Activated CD4-positive, alpha-beta memory T cell treated with anti-CD3 and anti-CD28 coated beads, Interleukin-2, amount 10 ng/mL, durations not matched to agents 7 days and 5 days (primary cell): ENCODE results near the gene PRG3. TPM values are rescaled to one million over a fixed set of nuclear protein-coding genes. Genes with fewer than 3 reads are reported as not detected.
"Not testable (repeated sequence)": the region's sequence is repeated elsewhere in the genome, so short reads cannot be mapped to it uniquely, and the experiment has no call there.

Source experiments
- CTCF ChIA-PET: fragments of 350-600 bp; sonication (Branson Sonifier 250); formaldehyde crosslinking; loops from one replicate; lab custom pipeline; 2021; ENCODE audit warnings: antibody characterized with exemption, inconsistent platforms; lab: Charles Lee
- POLR2A ChIA-PET: fragments of 350-600 bp; sonication (Branson Sonifier 250); formaldehyde crosslinking; loops from one replicate; lab custom pipeline; 2021; ENCODE audit warnings: antibody characterized with exemption; lab: Charles Lee
- DNase-seq: peaks from one replicate; pipeline ENCODE4 v3.0.0-alpha.2; 2020
- H3K27ac Mint-ChIP-seq: one replicate; pipeline ENCODE4 v1.8.0; 2021; ENCODE audit warnings: mild to moderate bottlenecking, mixed read lengths
- H3K27me3 Mint-ChIP-seq: one replicate; pipeline ENCODE4 v1.8.0; 2021; ENCODE audit warnings: mixed read lengths
- H3K36me3 Mint-ChIP-seq: one replicate; pipeline ENCODE4 v1.8.0; 2021; ENCODE audit warnings: low read depth, mixed read lengths
- H3K4me1 Mint-ChIP-seq: one replicate; pipeline ENCODE4 v1.8.0; 2021; ENCODE audit warnings: mixed read lengths
- H3K4me3 Mint-ChIP-seq: one replicate; pipeline ENCODE4 v1.8.0; 2021; ENCODE audit warnings: mild to moderate bottlenecking, mixed read lengths
- H3K9me3 Mint-ChIP-seq: one replicate; pipeline ENCODE4 v1.8.0; 2021; ENCODE audit warnings: mixed read lengths
- total RNA-seq, 2 experiments: library from RNA; stranded (reverse); gene quantifications; one replicate each; pipeline ENCODE4 v1.2.3, GENCODE V29; 2021

PRG3 gene
- total RNA-seq, 2 experiments from 2014 or later = not detected

- ChIA-PET POLR2A (interaction anchor here (1.2 kb wide), 1 partner anchor 19 kb away, joined by 3 read pairs; no protein-coding TSS in a partner anchor), CTCF (interaction anchor here (1.2 to 1.4 kb wide), 3 partner anchors 15 to 87 kb away, joined by 3 read pairs; no protein-coding TSS in a partner anchor)
- no peaks in the 10 kb centered on the region for H3K9me3 Mint-ChIP-seq
- H3K27ac Mint-ChIP-seq = peak overlapping the region; percentile 67
- no peak overlapping the region for H3K4me3 Mint-ChIP-seq
- DNase-seq = no peak
- no peaks in the 10 kb centered on the region for H3K27me3 Mint-ChIP-seq
- H3K36me3 Mint-ChIP-seq = peaks cover 66% of the 10 kb centered on the region
- H3K4me1 Mint-ChIP-seq = peaks cover 39% of the 10 kb centered on the region
These were observed 26.3 kb upstream of the PRG3 start for GRCh38 chr11:57407010-57407920.

- peaks cover 39% of the 10 kb centered on the region for H3K4me1 Mint-ChIP-seq
- H3K36me3 Mint-ChIP-seq = peaks cover 59% of the 10 kb centered on the region
- peak overlapping the region; percentile 67 for H3K27ac Mint-ChIP-seq
- H3K27me3 Mint-ChIP-seq = no peaks in the 10 kb centered on the region
- peak; percentile 22 for DNase-seq
- CTCF ChIA-PET = interaction anchor here (1.2 to 1.3 kb wide), 2 partner anchors 52 to 88 kb away, joined by 3 read pairs; no protein-coding TSS in a partner anchor
- POLR2A ChIA-PET = interaction anchor here (1.2 kb wide), 2 partner anchors 18 to 20 kb away, joined by 3 read pairs; no protein-coding TSS in a partner anchor
- no peaks in the 10 kb centered on the region for H3K9me3 Mint-ChIP-seq
- no peak overlapping the region for H3K4me3 Mint-ChIP-seq
These were observed 25.5 kb upstream of the PRG3 start for GRCh38 chr11:57406337-57406904.

- Mint-ChIP-seq H3K9me3 (no peaks in the 10 kb centered on the region), H3K4me3 (no peak overlapping the region), H3K4me1 (peaks cover 35% of the 10 kb centered on the region), H3K27ac (no peak overlapping the region), H3K36me3 (peaks cover 53% of the 10 kb centered on the region), H3K27me3 (no peaks in the 10 kb centered on the region)
- ChIA-PET CTCF (no interaction called here), POLR2A (interaction anchor here (1.2 kb wide), 1 partner anchor 19 kb away, joined by 3 read pairs; no protein-coding TSS in a partner anchor)
- no peak for DNase-seq
These were observed 24.4 kb upstream of the PRG3 start for GRCh38 chr11:57405271-57405860.

- H3K4me1 Mint-ChIP-seq = peaks cover 32% of the 10 kb centered on the region
- H3K27me3 Mint-ChIP-seq = no peaks in the 10 kb centered on the region
- CTCF ChIA-PET = no interaction called here
- no peak for DNase-seq
- H3K4me3 Mint-ChIP-seq = no peak overlapping the region
- POLR2A ChIA-PET = interaction anchor here (1.2 kb wide), 1 partner anchor 10 kb away, joined by 3 read pairs; no protein-coding TSS in a partner anchor
- H3K36me3 Mint-ChIP-seq = peaks cover 38% of the 10 kb centered on the region
- H3K27ac Mint-ChIP-seq = no peak overlapping the region
- H3K9me3 Mint-ChIP-seq = no peaks in the 10 kb centered on the region
These were observed 22.8 kb upstream of the PRG3 start for GRCh38 chr11:57403802-57404147.

- H3K27me3 Mint-ChIP-seq, H3K9me3 Mint-ChIP-seq, H3K27ac Mint-ChIP-seq, H3K4me3 Mint-ChIP-seq, CTCF ChIA-PET, DNase-seq: not testable (repeated sequence)
- peaks cover 33% of the 10 kb centered on the region for H3K36me3 Mint-ChIP-seq
- POLR2A ChIA-PET = interaction anchor here (1.2 kb wide), 1 partner anchor 9 kb away, joined by 3 read pairs; no protein-coding TSS in a partner anchor
- H3K4me1 Mint-ChIP-seq = peaks cover 32% of the 10 kb centered on the region
These were observed 22.3 kb upstream of the PRG3 start for GRCh38 chr11:57403003-57403801.

- ChIA-PET POLR2A (interaction anchor here (0.6 to 1.2 kb wide), 3 partner anchors 8 to 28 kb away, joined by 3 read pairs; no protein-coding TSS in a partner anchor), CTCF (no interaction called here)
- Mint-ChIP-seq H3K27me3 (no peaks in the 10 kb centered on the region), H3K9me3 (no peaks in the 10 kb centered on the region), H3K4me3 (no peak overlapping the region), H3K4me1 (peaks cover 24% of the 10 kb centered on the region), H3K27ac (no peak overlapping the region), H3K36me3 (peaks cover 25% of the 10 kb centered on the region)
- no peak for DNase-seq
These were observed 21.4 kb upstream of the PRG3 start for GRCh38 chr11:57402188-57403002.

GRCh38 chr11:57399972-57400578, 19.1 kb upstream of the PRG3 start:
- DNase-seq = no peak
- Mint-ChIP-seq H3K36me3 (peaks cover 4% of the 10 kb centered on the region), H3K27me3 (no peaks in the 10 kb centered on the region), H3K27ac (no peak overlapping the region), H3K4me1 (peaks cover 2% of the 10 kb centered on the region), H3K4me3 (no peak overlapping the region), H3K9me3 (no peaks in the 10 kb centered on the region)
- ChIA-PET CTCF (interaction anchor here (0.6 to 1.4 kb wide), 2 partner anchors 54 to 57 kb away, joined by 3 read pairs; no protein-coding TSS in a partner anchor), POLR2A (interaction anchor here (0.7 to 1.6 kb wide), 2 partner anchors 18 to 42 kb away, joined by 3 read pairs; no protein-coding TSS in a partner anchor)

GRCh38 chr11:57399221-57399620, 18.3 kb upstream of the PRG3 start:
- ChIA-PET POLR2A (no interaction called here), CTCF (interaction anchor here (1.0 to 1.7 kb wide), 2 partner anchors 53 to 94 kb away, joined by 3 to 4 read pairs; no protein-coding TSS in a partner anchor)
- Mint-ChIP-seq H3K4me3 (no peak overlapping the region), H3K4me1 (no peaks in the 10 kb centered on the region), H3K9me3 (no peaks in the 10 kb centered on the region), H3K36me3 (peaks cover 2% of the 10 kb centered on the region), H3K27me3 (no peaks in the 10 kb centered on the region), H3K27ac (no peak overlapping the region)
- DNase-seq = no peak

GRCh38 chr11:57397394-57397990, 16.5 kb upstream of the PRG3 start:
- Mint-ChIP-seq H3K4me3 (no peak overlapping the region), H3K9me3 (no peaks in the 10 kb centered on the region), H3K27me3 (no peaks in the 10 kb centered on the region), H3K27ac (no peak overlapping the region), H3K36me3 (no peaks in the 10 kb centered on the region), H3K4me1 (no peaks in the 10 kb centered on the region)
- no peak for DNase-seq
- ChIA-PET CTCF (no interaction called here), POLR2A (no interaction called here)

- H3K4me3 Mint-ChIP-seq = no peak overlapping the region
- peaks cover 2% of the 10 kb centered on the region for H3K4me1 Mint-ChIP-seq
- no peaks in the 10 kb centered on the region for H3K9me3 Mint-ChIP-seq
- no peak overlapping the region for H3K27ac Mint-ChIP-seq
- no peaks in the 10 kb centered on the region for H3K36me3 Mint-ChIP-seq
- ChIA-PET POLR2A (interaction anchor here (0.8 kb wide), 1 partner anchor 30 kb away, joined by 4 read pairs; the partner anchor contains the start of gene SLC43A3), CTCF (no interaction called here)
- DNase-seq = no peak
- H3K27me3 Mint-ChIP-seq = no peaks in the 10 kb centered on the region
These were observed 15.8 kb upstream of the PRG3 start for GRCh38 chr11:57396744-57397143.
